Neural progenitor cell (in vitro differentiated cells): ENCODE data around the gene SPECC1L.

ENCODE experiments used
- EZH2 ChIP-seq: fragments of 200-600 bp; sonication (generic); IDR thresholded peaks from 2 replicates; pipeline ENCODE4 v1.6.1; 2017; ENCODE audit warnings: antibody characterized with exemption, mild to moderate bottlenecking, moderate library complexity
- TF ChIP-seq, protein P1 (sequence below): fragments of 200-600 bp; sonication (generic); IDR thresholded peaks from 2 replicates; pipeline ENCODE4 v1.5.1; 2017; ENCODE audit warnings: antibody characterized with exemption, mild to moderate bottlenecking

DNA sequence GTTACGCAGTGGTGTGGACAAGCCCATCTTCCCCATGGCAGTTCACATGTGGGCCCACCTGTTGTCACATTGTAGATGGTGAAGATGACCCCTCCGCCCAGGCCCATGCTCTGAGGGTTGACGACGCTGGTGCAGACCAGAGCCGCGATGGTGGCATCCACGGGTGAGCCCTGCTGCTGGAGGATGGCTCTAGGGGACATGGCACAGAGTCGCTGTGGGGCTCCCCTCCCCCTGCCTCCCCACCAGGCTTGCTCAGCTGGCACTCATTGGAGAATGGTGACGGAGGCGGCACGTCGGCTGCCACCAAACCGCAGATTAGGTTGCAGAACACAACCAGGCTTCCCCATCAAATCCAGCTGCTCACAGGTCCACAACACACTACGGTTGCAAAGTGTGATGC, 36.8 kb upstream of the SPECC1L start:
- TF ChIP-seq, protein P1, sequence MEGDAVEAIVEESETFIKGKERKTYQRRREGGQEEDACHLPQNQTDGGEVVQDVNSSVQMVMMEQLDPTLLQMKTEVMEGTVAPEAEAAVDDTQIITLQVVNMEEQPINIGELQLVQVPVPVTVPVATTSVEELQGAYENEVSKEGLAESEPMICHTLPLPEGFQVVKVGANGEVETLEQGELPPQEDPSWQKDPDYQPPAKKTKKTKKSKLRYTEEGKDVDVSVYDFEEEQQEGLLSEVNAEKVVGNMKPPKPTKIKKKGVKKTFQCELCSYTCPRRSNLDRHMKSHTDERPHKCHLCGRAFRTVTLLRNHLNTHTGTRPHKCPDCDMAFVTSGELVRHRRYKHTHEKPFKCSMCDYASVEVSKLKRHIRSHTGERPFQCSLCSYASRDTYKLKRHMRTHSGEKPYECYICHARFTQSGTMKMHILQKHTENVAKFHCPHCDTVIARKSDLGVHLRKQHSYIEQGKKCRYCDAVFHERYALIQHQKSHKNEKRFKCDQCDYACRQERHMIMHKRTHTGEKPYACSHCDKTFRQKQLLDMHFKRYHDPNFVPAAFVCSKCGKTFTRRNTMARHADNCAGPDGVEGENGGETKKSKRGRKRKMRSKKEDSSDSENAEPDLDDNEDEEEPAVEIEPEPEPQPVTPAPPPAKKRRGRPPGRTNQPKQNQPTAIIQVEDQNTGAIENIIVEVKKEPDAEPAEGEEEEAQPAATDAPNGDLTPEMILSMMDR, result no peak
- no peak for TF ChIP-seq EZH2
